Trophoblast cell (in vitro differentiated cells and primary cell): ENCODE measurements around the gene TXLNA. TPM values are rescaled to one million over a fixed set of nuclear protein-coding genes. Genes with fewer than 3 reads are reported as not detected.
"Not testable (repeated sequence)": the region's sequence is repeated elsewhere in the genome, so short reads cannot be mapped to it uniquely, and the experiment has no call there.

Source experiments
- DNase-seq, 2 donors: peaks; one replicate each; pipeline ENCODE4 v3.0.0-alpha.2; 2016
- H2AFZ ChIP-seq: 2 replicates; pipeline ENCODE4 v1.6.1; 2013; ENCODE audit warnings: low read length, moderate library complexity, mild to moderate bottlenecking; ENCODE audit not compliant: insufficient read depth, poor library complexity
- H2AK5ac ChIP-seq: 2 replicates; pipeline ENCODE4 v1.6.1; 2013; ENCODE audit warnings: mild to moderate bottlenecking, low read length
- H2BK120ac ChIP-seq: 2 replicates; pipeline ENCODE4 v1.6.1; 2013; ENCODE audit warnings: low read length, mild to moderate bottlenecking, moderate library complexity; ENCODE audit not compliant: insufficient read depth, poor library complexity
- H2BK12ac ChIP-seq: 2 replicates; pipeline ENCODE4 v1.6.1; 2013; ENCODE audit warnings: mild to moderate bottlenecking, low read length, moderate library complexity
- H2BK5ac ChIP-seq: 2 replicates; pipeline ENCODE4 v1.6.1; 2013; ENCODE audit warnings: low read length, low read depth, moderate library complexity, mild to moderate bottlenecking; ENCODE audit not compliant: poor library complexity
- H3K14ac ChIP-seq: 2 replicates; pipeline ENCODE4 v1.6.1; 2013; ENCODE audit warnings: mild to moderate bottlenecking, low read length
- H3K18ac ChIP-seq: 2 replicates; pipeline ENCODE4 v1.6.1; 2013; ENCODE audit warnings: mild to moderate bottlenecking, low read length
- H3K23ac ChIP-seq: 2 replicates; pipeline ENCODE4 v1.6.1; 2013; ENCODE audit warnings: low read length
- H3K27ac ChIP-seq: 2 replicates; pipeline ENCODE4 v1.5.1; 2013; ENCODE audit warnings: low read depth, mild to moderate bottlenecking, inconsistent platforms, low read length, moderate library complexity
- H3K27me3 ChIP-seq: 2 replicates; pipeline ENCODE4 v1.6.1; 2013; ENCODE audit warnings: inconsistent platforms, mild to moderate bottlenecking, low read length, moderate library complexity; ENCODE audit not compliant: insufficient read depth
- H3K36me3 ChIP-seq, 2 experiments: 1 replicate in 1 of 2; 2 replicates in 1 of 2; pipeline ENCODE4 v1.6.1; 2013; ENCODE audit warnings: low read length in 2 of 2, mild to moderate bottlenecking in 2 of 2, moderate library complexity in 1 of 2; ENCODE audit not compliant: insufficient read depth in 2 of 2, control insufficient read depth in 1 of 2
- H3K4ac ChIP-seq: 2 replicates; pipeline ENCODE4 v1.6.1; 2013; ENCODE audit warnings: low read depth, mild to moderate bottlenecking, low read length, moderate library complexity
- H3K4me1 ChIP-seq, 2 experiments: 1 replicate in 1 of 2; 2 replicates in 1 of 2; pipeline ENCODE4 v1.6.1; 2013; ENCODE audit warnings: low read length in 2 of 2, mild to moderate bottlenecking in 2 of 2, moderate library complexity in 1 of 2; ENCODE audit not compliant: insufficient read depth in 2 of 2, control insufficient read depth in 1 of 2
- H3K4me2 ChIP-seq: 2 replicates; pipeline ENCODE4 v1.6.1; 2013; ENCODE audit warnings: inconsistent platforms, mild to moderate bottlenecking, low read length, moderate library complexity
- H3K4me3 ChIP-seq: 2 replicates; pipeline ENCODE4 v1.5.1; 2013; ENCODE audit warnings: mild to moderate bottlenecking, low read depth, low read length, inconsistent platforms
- H3K79me1 ChIP-seq: one replicate; pipeline ENCODE4 v1.6.1; 2013; ENCODE audit warnings: low read length
- H3K79me2 ChIP-seq: 2 replicates; pipeline ENCODE4 v1.6.1; 2013; ENCODE audit warnings: low read length, mild to moderate bottlenecking; ENCODE audit not compliant: control insufficient read depth, insufficient read depth, poor library complexity
- H3K9ac ChIP-seq: 2 replicates; pipeline ENCODE4 v1.6.1; 2013; ENCODE audit warnings: mild to moderate bottlenecking, low read length
- H3K9me3 ChIP-seq: 2 replicates; pipeline ENCODE4 v1.6.1; 2013; ENCODE audit warnings: low read depth, mild to moderate bottlenecking, control low read depth, inconsistent platforms, low read length; ENCODE audit not compliant: insufficient read depth
- H4K12ac ChIP-seq: 2 replicates; pipeline ENCODE4 v1.6.1; 2013; ENCODE audit warnings: low read depth, mild to moderate bottlenecking, low read length, moderate library complexity
- H4K8ac ChIP-seq: 2 replicates; pipeline ENCODE4 v1.6.1; 2013; ENCODE audit warnings: low read depth, mild to moderate bottlenecking, low read length, moderate library complexity
- H4K91ac ChIP-seq: one replicate; pipeline ENCODE4 v1.6.1; 2013; ENCODE audit warnings: low read depth, mild to moderate bottlenecking, low read length, moderate library complexity
- WGBS: extraction: QIAGEN DNeasy Blood & Tissue Kit; methylation state at CpG from one replicate; pipeline ENCODE4 v1.1.7; 2013; ENCODE audit warnings: missing lambda C conversion rate; ENCODE audit not compliant: insufficient read length, insufficient coverage; ENCODE audit errors: extremely low coverage; 5-methylcytosine and 5-hydroxymethylcytosine counted together
- polyA plus RNA-seq: library from polyadenylated mRNA; stranded (reverse); fragments of 200-250 nt; gene quantifications from 2 replicates; pipeline ENCODE4 v1.2.3, GENCODE V29; 2013

TXLNA gene
- 22.4 and 22.7 TPM in 2 replicates for polyA plus RNA-seq

DNA sequence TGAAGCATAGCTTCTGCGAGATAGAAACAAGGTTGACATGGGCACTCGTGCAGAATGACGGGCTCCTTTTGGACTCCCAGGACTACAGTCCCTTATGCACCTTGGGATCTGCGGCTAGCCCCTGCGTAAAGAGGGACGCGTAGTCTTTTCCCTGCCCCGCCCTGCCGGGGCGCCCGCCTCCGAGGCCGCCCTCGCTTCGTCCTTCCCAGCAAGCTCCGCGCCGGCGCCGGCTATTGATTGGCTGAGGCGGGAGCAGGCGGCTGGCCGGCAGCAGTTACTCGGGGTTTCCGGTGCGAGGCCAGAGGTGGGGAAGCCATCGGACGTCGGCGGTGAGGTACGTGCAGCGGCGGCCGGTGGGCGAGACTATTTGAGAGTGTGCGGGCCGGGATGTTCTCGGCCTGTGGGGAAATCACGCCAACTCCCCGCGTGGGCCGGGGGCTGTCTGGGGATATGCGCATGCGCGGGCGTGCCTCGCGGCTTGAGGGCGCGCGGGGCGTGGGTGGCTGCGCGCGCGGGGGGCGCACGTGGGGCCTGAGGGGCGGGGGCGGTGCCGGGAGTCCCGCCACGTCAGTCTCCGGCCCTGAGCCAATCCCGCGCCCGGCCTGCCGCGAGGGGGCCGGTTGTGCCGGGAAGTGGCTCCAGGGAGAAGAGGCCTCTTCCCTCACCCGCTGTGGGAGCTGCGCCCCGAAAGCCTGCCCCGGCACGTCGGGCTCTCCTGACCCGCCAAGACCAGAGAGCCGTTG is at the start of gene TXLNA:
TXLNA (plus strand) TSS at position 233 of the 743 bp plus-strand sequence. CDS start 671 bp downstream, outside the sequence.
- Histone ChIP-seq H3K36me3 (peaks cover 15 to 25% of the 10 kb centered on the region in 2 experiments), H2BK12ac (no peak within 1 kb of the TSS), H2AFZ (peak within 1 kb of the TSS; percentile 55), H3K79me1 (peaks cover 9% of the 10 kb centered on the region), H3K4me1 (peaks cover 7 to 10% of the 10 kb centered on the region in 2 experiments), H3K9me3 (no peaks in the 10 kb centered on the region), H2AK5ac (peak within 1 kb of the TSS; percentile 45), H3K23ac (no peak within 1 kb of the TSS), H3K27ac (peak within 1 kb of the TSS; percentile 73), H3K4me3 (peak within 1 kb of the TSS; percentile 78), H3K4me2 (peak within 1 kb of the TSS; percentile 90), H3K27me3 (no peaks in the 10 kb centered on the region), H3K14ac (peak within 1 kb of the TSS; percentile 68), H2BK120ac (peak within 1 kb of the TSS; percentile 25), H4K8ac (peak within 1 kb of the TSS; percentile 87), H3K9ac (peak within 1 kb of the TSS; percentile 89), H4K91ac (peak within 1 kb of the TSS; percentile 64), H2BK5ac (peak within 1 kb of the TSS; percentile 71), H3K4ac (peak within 1 kb of the TSS; percentile 16), H4K12ac (peak within 1 kb of the TSS; percentile 63), H3K79me2 (peaks cover 8% of the 10 kb centered on the region), H3K18ac (peak within 1 kb of the TSS; percentile 51)
- WGBS: no CpG with 5 or more reads among the region's 79 CpGs
- DNase-seq: peak; percentile 90

DNA sequence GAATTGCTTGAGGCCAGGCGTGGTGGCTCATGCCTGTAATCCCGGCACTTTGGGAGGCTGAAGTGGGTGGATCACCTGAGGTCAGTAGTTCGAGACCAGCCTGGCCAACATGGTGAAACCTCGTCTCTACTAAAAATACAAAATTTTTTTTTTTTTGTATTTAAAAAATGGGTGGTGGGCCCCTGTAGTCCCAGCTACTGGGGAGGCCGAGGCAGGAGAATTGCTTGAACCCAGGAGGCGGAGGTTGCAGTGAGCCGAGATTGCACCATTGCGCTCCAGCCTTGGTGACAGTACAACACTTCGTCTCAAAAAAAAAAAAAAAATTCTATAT is 45.6 kb upstream of the TXLNA start:
- not testable (repeated sequence) for H3K79me1 ChIP-seq, H4K8ac ChIP-seq, H3K27me3 ChIP-seq, H3K4ac ChIP-seq, H3K79me2 ChIP-seq, H3K4me2 ChIP-seq, DNase-seq, H2BK12ac ChIP-seq, H3K14ac ChIP-seq, H2AK5ac ChIP-seq, H3K36me3 ChIP-seq, H2BK120ac ChIP-seq, H3K9ac ChIP-seq, H3K4me3 ChIP-seq, H2BK5ac ChIP-seq, H3K4me1 ChIP-seq, H3K18ac ChIP-seq, H3K23ac ChIP-seq, H4K91ac ChIP-seq, H4K12ac ChIP-seq, H2AFZ ChIP-seq, H3K9me3 ChIP-seq
- H3K27ac ChIP-seq: peak overlapping the region; percentile 51
- no CpG with 5 or more reads among the region's 9 CpGs for WGBS

GRCh38 chr1:32137111-32137510 is 42.4 kb upstream of the TXLNA start:
- Histone ChIP-seq H3K79me1 (peaks cover 3% of the 10 kb centered on the region), H2BK5ac (no peak overlapping the region), H3K27me3 (no peaks in the 10 kb centered on the region), H3K9me3 (no peaks in the 10 kb centered on the region), H4K8ac (no peak overlapping the region), H3K27ac (no peak overlapping the region), H3K9ac (no peak overlapping the region), H4K91ac (no peak overlapping the region), H2BK120ac (no peak overlapping the region), H3K14ac (no peak overlapping the region), H3K23ac (no peak overlapping the region), H2BK12ac (no peak overlapping the region), H3K4me3 (no peak overlapping the region), H3K36me3 (peaks cover 0 to 4% of the 10 kb centered on the region in 2 experiments), H4K12ac (no peak overlapping the region), H3K18ac (no peak overlapping the region), H3K4ac (peak overlapping the region; percentile 55), H3K4me1 (peaks cover 0 to 9% of the 10 kb centered on the region in 2 experiments), H3K4me2 (no peak overlapping the region), H3K79me2 (peaks cover 3% of the 10 kb centered on the region), H2AFZ (no peak overlapping the region), H2AK5ac (no peak overlapping the region)
- WGBS: no CpG with 5 or more reads among the region's 5 CpGs
- DNase-seq: peak; percentile 53 to 78

- H3K4me3 ChIP-seq: no peak overlapping the region
- no peak overlapping the region for H3K18ac ChIP-seq
- no peak overlapping the region for H3K4ac ChIP-seq
- no peaks in the 10 kb centered on the region for H3K27me3 ChIP-seq
- no peak overlapping the region for H2BK12ac ChIP-seq
- H2BK5ac ChIP-seq: no peak overlapping the region
- no CpG with 5 or more reads among the region's 5 CpGs for WGBS
- no peak overlapping the region for H3K23ac ChIP-seq
- no peak overlapping the region for H2AK5ac ChIP-seq
- H3K4me1 ChIP-seq: peaks cover 0 to 2% of the 10 kb centered on the region in 2 experiments
- no peak overlapping the region for H3K27ac ChIP-seq
- peaks cover 2% of the 10 kb centered on the region for H3K79me2 ChIP-seq
- peak; percentile 35 to 81 for DNase-seq
- H3K4me2 ChIP-seq: no peak overlapping the region
- no peak overlapping the region for H4K91ac ChIP-seq
- H3K14ac ChIP-seq: no peak overlapping the region
- no peak overlapping the region for H4K12ac ChIP-seq
- no peak overlapping the region for H3K9ac ChIP-seq
- H3K36me3 ChIP-seq: peaks cover 0 to 4% of the 10 kb centered on the region in 2 experiments
- H2BK120ac ChIP-seq: no peak overlapping the region
- no peaks in the 10 kb centered on the region for H3K9me3 ChIP-seq
- H4K8ac ChIP-seq: no peak overlapping the region
- H3K79me1 ChIP-seq: no peaks in the 10 kb centered on the region
- no peak overlapping the region for H2AFZ ChIP-seq
Observed at GRCh38 chr1:32138965-32139364, 40.5 kb upstream of the TXLNA start.
